Coronary artery (tissue), 2 donors: ENCODE data around the gene KCNG2.

Experiments used
- DNase-seq: peaks from one replicate; pipeline ENCODE4 v3.0.0-alpha.2; 2017; ENCODE audit warnings: low spot score
- H3K27ac ChIP-seq, 2 donors: fragments of 200-600 bp; sonication (generic); one replicate each; pipeline ENCODE4 v1.5.1; 2016 to 2019
- H3K4me3 ChIP-seq: fragments of 200-600 bp; sonication (generic); 2 replicates; pipeline ENCODE4 v1.5.1; 2016; ENCODE audit warnings: mild to moderate bottlenecking, moderate library complexity
- CTCF ChIP-seq: fragments of 200-600 bp; sonication (generic); IDR thresholded peaks from one replicate; pipeline ENCODE4 v1.5.1; 2019; ENCODE audit warnings: antibody characterized with exemption

The KCNG2 gene

DNA sequence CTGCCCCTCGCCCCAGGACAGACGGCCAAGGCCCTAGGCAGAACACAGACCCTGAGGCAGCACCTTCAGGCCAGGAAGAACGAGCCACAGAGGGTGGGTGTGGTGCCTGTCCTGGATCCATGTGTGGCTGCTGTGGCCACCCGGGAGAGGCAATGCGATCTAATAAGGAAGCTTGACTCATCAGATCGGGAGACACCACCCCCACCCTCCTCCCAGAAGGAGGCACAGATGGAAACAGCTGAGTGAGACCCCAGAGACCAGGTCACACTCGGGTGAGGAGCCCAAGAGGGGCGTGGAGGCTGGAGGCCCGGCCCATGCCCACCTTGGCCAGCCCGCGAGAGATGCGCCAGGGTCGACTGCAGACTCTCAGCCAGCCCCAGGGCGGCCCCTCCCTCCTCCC is 20.3 kb downstream of the KCNG2 start:
- no peak for TF ChIP-seq CTCF
- DNase-seq = no peak
- no peak overlapping the region for H3K27ac ChIP-seq
- H3K4me3 ChIP-seq = no peak overlapping the region

GRCh38 chr18:79818631-79819030 is 20.9 kb downstream of the KCNG2 start:
- no peak for DNase-seq
- TF ChIP-seq CTCF = no peak
- Histone ChIP-seq H3K27ac (no peak overlapping the region), H3K4me3 (no peak overlapping the region)

DNA sequence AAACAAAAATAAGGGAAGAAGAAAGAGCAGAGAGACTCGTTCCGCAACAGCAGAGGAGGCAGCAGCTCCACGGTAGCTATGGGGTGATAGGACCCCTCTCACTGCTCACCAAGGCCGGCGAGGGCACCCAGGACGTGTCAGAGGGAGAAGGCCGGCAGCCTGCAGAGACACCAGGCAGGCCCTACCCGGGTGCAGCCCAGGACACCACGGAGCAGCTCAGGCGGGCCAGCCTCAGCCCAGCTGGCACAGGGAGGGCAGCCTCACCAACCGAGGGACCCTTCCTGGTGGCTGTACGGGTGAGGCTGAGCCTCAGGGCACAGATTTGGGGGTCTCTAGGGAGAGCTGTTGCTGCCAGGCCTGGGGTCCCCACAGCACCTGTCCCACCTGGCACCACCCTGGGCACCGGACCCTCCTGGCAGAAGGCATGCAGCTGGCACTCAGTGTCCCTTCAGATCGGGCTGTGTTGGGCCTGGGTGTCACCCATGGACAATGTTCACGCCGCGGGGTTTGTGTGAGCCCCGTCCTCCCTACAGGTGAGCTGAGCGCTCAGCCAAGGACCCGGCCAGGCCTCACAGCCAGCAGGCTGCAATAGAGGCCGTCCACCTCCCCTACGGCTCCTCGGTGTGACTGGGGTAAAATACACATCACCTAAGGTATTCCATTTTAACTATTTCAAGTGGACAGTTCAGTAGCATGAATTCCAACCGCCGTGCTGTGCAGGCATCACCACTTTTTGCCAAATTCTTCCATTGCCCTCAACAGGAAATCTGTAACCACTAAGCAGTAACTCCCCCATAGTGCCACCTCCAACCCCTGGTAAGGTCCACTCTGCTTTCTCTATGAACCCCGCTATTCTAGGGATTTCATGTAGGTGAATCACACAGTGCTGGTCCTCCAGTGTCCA is 21.6 kb downstream of the KCNG2 start:
- no peak overlapping the region for H3K27ac ChIP-seq
- no peak overlapping the region for H3K4me3 ChIP-seq
- no peak for DNase-seq
- TF ChIP-seq CTCF = no peak

GRCh38 chr18:79819968-79820351 is 22.2 kb downstream of the KCNG2 start:
- TF ChIP-seq CTCF = no peak
- DNase-seq = no peak
- Histone ChIP-seq H3K4me3 (no peak overlapping the region), H3K27ac (no peak overlapping the region)

GRCh38 chr18:79823120-79823519 is 25.4 kb downstream of the KCNG2 start:
- DNase-seq = no peak
- H3K4me3 ChIP-seq = no peak overlapping the region
- no peak for TF ChIP-seq CTCF
- no peak overlapping the region for H3K27ac ChIP-seq

DNA sequence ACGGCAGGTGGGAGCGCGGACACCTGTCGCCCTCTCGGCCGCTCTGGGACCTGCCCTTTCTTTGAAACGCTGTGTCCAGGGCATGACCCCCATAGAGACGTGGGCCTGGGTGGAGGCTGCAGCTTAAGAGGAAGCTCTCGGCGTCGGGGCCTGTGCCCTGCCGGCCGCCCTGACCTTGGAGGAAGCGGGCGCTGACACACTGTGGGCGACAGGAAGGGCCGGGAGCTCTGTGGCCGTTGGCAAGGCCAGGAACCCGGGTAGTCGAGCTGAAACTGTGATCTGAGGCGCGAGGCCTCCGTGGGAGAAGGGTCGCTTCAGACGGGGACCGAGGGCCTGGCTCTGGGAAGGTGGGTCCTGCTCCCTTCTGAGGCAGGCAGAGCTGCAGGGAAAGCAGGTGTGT is 28.2 kb downstream of the KCNG2 start:
- no peak overlapping the region for H3K27ac ChIP-seq
- H3K4me3 ChIP-seq = no peak overlapping the region
- no peak for DNase-seq
- TF ChIP-seq CTCF = no peak

GRCh38 chr18:79826966-79827365 is 29.2 kb downstream of the KCNG2 start:
- no peak overlapping the region for H3K4me3 ChIP-seq
- no peak for TF ChIP-seq CTCF
- no peak overlapping the region for H3K27ac ChIP-seq
- no peak for DNase-seq
